Stimulated activated CD8-positive, alpha-beta memory T cell treated with anti-CD3 and anti-CD28 coated beads, Interleukin-15, amount 100 ng/mL, for 48 hours (primary cell): ENCODE measurements around the gene FGFR2.

ENCODE experiments used
- DNase-seq, 2 donors: peaks; one replicate each; pipeline ENCODE4 v3.0.0-alpha.2; 2020; ENCODE audit warnings: low read depth in 2 of 2

FGFR2 gene

DNA sequence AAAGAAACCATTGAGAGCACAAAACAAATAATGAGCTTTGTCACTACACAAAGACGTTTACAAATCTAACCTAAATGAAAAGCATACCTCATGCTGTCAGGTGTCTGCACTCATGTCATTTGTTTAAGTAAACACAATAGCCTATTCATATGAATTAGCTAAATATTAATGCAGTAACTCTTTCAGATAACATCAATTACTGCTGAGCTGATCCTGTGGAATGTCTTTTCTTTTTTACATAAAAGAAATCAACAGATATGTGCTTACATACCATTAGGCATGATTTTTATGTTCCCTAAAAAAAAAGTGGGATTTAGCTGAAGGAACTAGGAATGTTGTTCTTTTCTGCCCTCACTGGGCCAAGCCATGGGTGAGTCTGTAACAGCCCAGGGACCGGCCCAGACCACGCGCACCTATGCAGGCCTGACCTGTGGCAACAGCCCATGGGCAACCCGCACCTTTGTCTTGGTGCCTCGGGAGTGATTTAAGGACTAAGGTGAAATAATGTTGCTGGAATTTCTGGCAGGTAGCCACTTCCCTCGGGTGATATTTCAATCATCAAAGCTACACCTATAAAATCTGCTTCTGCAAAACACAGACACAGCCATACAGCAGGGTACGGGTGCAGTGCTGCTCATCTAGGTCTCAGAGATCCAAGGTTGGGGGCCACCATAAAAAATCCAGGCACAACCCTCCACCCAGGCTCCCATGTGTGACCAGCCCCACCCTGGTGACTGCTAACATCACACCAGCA lies 44.6 kb downstream of the FGFR2 start:
- no peak for DNase-seq

- DNase-seq, result no peak
These were observed 45.5 kb downstream of the FGFR2 start for GRCh38 chr10:121552746-121553145.

- no peak for DNase-seq
These were observed 46.9 kb downstream of the FGFR2 start for GRCh38 chr10:121551210-121551885.

DNA sequence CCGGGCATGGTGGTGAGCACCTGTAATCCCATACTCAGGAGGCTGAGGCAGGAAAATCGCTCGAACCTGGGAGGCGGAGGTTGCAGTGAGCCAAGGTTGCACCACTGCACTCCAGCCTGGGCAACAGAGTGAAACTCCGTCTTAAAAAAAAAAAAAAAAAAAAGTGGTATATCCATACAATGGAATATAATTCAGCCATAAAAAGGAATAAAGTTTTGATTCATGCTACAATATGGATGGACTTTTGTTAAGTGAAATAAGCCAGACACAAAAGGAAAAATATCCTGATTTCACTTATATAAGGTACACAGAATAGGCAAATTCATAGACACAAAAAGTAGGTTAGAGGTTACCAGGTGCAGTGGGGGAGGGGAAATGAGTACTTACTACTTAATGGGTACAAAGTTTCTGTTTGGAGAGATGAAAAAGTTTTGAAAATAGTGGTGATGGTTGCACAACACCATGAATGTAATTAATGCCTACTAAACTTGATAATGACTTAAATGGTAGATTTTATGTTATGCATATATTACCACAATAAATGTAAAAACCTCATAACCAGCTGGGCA lies 53.9 kb downstream of the FGFR2 start:
- no peak for DNase-seq

DNA sequence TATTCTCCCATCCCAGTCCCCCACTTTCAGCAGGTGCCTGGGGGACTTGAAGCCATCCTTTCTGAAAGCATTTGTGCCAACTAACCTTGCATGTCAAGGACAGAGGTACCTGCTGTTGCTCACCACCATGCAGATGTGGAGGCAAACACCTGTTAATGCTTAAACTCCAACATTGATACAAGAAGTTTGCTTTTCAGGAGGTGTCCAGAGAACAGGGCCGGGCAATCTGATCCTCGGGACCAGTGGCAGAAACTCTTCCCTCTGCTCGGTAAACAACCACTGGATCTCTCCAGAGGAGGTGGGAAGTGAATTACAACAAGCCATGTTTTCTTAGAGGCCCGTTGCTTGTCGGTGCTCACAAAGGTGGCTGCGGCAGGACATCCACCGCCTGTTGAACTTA lies 54.7 kb downstream of the FGFR2 start:
- DNase-seq, result no peak

GRCh38 chr10:121541450-121542120 lies 56.7 kb downstream of the FGFR2 start:
- no peak for DNase-seq

DNA sequence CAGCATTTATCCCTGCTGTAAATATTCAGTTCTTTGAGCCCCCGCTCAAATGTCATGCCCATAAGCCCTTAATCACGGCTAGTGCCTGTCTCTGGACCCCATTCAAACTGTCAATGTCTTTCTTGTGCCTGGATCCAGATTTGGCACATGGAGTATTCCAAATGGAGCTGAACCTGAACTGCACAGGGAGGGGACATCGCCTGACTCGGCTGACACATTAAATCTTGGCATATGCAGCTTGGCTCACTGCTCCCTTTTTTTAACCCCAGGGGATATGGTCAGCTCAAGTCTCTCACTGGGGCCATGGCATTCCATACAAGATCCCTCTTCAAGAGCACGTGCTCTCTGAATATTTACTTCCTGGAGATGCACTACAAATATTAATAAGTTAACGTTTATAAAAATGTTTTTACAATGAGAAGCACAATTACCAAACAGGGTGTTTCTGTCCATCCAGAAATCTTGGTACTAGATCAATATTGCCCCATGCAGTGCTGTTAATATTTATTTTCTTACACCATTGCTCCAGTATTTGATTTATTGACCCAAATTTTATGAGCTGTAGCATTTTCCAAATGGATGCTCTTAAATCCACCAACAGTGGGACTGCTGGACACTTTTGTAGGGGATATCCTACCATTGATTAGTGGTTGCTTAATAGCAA lies 57.4 kb downstream of the FGFR2 start:
- DNase-seq, result no peak

GRCh38 chr10:121539786-121540185 lies 58.5 kb downstream of the FGFR2 start:
- DNase-seq, result no peak

- no peak for DNase-seq
These were observed 61.8 kb downstream of the FGFR2 start for GRCh38 chr10:121536310-121536913.

DNA sequence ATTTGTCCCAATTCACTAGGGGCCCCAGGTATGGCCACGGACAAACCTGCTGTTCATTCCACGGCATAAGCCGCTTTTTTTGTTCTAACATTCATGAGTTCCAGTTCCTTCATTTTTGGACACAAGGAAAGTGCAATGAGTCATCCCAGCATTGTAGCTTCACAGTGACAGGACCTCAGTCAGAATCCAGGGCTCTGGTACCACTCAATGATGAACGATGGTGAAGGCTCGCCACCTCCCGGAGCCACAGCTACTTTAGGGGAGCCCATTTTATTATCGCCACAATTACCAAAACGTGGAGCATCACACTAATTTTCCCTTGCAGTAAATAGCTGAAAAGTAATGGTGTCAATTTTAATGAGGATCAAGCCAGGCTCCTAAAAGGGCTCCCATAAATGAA lies 62.9 kb downstream of the FGFR2 start:
- no peak for DNase-seq

DNA sequence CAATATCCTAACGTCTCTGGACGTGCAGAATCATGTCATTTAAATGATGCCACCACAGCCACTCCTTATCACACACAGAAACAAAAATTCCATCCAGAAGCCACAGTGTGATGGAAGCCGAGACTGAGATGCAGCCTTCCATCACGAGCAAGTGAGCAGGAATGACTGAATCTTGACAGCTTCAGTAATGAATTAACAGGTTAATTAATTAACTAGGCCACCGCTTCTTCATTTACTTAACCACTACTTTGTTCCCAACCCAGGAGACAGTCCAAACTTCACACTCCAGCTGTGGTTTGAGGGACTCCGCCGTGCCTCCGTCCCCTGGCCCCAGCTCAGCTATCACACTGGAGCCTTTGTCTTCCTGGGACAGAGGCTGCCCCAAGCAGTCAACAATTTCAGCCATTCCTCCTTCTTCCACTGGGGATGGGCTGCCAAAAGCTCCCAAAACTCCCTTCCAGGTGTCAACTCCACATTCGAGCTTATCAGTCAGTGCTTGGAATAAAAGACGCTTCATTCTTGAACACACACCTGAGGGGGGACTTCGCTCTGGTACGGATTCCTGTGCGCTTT lies 65.9 kb downstream of the FGFR2 start:
- no peak for DNase-seq

GRCh38 chr10:121531830-121532178 lies 66.4 kb downstream of the FGFR2 start:
- DNase-seq, result no peak

DNA sequence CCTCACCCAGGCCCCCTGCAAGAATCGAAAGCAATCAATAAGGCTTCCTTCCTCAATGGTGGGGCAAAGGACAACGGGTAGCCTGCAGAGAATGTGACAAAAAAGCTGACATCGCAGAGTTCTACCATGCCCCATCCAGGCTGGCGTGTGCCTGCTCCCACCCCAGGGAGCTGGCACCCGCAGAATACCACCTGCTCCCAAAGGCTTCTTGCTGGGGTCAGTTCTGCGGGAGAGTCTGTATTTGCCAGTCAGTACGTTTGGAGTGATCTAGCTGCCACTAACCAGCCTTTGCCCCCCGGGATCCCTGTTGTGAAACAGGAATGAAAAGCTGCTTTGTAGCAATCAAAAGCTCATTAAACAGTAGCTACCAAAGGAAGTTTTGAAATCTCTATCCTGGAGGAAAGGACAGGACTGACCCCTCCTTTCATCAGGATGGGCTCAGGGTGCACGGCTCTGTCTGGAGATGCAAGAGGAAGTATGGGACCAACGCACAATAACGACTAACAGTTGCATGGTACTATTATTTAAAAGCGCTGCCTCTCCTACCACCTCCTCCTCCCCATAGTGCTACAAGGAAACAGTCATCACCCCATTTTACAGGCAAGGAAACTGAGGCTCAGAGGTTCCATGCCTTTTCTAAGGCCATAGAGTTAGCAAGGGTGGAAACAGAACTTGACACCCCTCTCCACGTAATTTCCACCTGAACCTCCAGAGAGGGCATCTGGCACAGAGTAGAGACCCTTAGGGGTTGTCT lies 67.0 kb downstream of the FGFR2 start:
- no peak for DNase-seq

- no peak for DNase-seq
These were observed 67.7 kb downstream of the FGFR2 start for GRCh38 chr10:121530481-121531075.

DNA sequence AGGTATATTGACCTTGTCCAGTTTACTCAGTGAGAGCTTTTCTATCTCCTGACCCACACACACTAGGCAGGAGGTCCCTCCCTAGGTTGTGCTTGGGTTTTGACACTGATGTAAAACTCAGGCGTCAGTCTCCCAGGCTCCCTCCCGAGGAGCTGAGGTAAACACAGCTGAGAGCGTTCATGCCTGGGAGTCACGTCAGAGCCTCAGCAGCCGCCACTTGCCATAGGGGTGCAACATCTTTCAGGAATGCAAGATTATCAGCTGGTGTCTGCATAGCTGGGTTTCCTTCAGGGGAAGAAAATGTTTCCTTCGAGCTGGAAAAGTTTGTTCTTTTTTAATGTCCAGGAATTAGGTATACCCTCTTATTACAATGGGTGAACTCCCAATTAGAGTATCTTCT lies 70.6 kb downstream of the FGFR2 start:
- no peak for DNase-seq

DNA sequence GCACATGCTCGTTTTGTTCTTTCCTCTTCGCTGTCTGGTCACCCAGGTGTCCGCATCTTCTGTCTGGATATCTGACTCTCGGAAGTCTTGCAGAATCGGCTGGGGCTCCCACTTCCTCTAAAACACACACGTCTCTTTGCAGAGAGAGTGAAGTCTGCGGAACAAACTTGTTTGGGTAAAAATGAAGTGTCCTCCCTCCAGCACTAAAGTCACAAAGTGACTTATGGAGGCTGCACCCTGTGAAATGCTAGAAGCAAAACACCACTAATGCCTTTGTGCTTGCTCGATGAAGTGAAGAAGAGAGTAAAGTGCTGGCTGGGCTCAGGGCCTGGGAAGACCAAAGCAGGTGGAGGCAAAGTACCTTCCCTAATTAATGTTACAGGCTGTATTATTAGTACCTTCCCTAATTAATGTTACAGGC lies 71.4 kb downstream of the FGFR2 start:
- DNase-seq, result no peak

DNA sequence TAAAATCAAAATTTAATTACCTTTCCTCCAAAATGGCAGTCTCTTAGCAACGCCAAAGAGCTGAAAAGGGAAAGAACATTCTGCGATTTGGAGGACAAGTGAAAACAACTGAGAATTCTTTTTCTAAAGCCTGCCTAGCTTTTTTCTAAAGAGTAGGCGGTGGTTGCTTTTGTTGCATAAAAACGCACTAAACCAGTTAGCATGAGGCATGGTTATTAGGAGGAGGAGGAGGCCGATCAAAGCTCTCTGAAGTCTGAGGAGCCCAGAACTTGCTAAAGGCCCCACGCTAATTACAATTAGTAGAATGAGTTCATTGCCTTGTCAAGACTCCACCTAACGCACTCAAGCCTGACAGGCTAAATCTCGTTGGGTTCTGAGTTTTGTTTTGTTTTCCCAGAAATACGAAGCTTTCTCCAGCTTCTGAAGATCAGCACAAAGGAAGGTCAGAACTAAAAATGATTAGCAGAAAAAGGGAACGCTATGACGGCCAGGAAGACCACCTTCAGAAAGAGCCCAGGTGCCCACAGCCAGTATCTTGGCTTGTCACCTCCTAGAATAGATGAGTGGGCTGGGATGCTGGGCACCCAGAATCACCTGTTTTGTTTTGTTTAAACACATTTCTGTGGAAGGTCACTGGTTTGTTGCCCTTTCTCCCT lies 72.0 kb downstream of the FGFR2 start:
- no peak for DNase-seq

DNA sequence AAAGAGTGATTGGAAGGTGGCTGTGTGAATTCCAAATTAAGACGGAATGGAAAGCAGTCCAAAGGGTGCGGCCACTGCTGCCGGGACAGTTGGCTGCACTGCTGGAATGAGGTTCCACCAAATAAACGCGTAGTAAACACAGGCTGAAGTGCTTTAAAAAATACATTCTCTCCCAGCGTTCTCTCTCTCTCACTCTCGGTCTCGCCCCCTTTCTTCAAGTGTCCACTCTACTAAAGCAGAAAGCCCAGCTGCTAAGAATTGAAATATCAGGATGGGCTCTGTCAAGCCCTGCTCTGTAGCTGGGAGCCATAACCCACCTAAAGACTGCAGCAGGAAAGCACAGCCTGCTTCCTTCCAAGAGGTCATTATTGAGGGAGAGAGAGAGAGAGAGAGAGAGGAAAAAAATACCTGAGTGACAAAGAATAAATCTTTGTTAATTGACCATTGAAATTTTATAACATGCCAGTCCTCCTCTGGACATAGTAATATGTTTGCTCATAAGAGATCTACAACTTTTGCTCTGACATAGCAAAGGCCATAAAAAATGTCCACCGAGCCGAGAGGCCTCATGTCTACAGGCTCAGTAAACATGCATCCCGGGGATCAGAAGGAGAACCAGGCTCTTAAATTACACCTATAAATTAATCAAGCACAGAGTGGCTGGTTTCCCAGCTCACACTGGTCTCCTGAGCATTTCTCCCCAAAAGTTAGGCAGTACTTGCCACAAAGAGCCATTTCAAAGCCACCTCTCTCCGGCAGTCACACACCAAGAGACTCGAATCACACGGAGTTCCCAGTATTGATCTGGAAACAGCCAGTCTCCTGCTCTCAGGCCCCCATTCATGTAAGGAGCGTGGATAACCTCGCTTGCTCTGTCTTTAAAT lies 72.8 kb downstream of the FGFR2 start:
- no peak for DNase-seq
